ENCODE data around the gene KCNQ1OT1. TPM values are rescaled to one million over a fixed set of nuclear protein-coding genes. Genes with fewer than 3 reads are reported as not detected.

The KCNQ1OT1 gene
- total and polyA plus RNA-seq, 2 of the 4 experiments (the other 2 are of a cell fraction), result 0.14 to 2.0 TPM

DNA sequence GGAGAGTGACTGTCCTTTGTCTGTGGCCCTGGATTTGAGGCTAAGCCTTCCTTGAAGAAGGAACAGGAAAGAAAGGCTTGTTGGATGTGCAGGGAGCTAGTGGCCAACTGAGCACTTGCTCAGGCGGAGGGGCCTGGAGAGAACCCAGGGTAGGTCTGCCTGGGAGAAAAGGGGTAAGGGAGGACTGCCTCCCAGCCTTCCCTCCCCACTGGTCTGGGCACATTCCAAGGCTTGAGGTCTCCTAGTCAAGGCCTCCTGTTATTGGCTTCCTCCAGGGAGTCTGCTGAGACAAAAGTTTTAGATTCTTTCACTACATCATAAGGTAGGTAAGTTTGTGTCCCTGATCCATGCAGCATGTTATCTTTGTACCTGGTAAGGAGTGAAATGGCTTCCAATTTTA, 15.2 kb downstream of the KCNQ1OT1 start:
- POLR2A ChIA-PET (ENCODE audit: unreplicated experiment), result no interaction called here
- no peak for TF ChIP-seq CEBPB (IDR thresholded peaks at IDR 0.05; ENCODE audit: low read depth, low read length)
- TF ChIP-seq CHD1 (IDR thresholded peaks at IDR 0.05; ENCODE audit: low read depth, low read length), result no peak
- no peak for TF ChIP-seq CTCF (conservative IDR thresholded peaks at IDR 0.05; ENCODE audit: low read depth, low read length)
- no peak for TF ChIP-seq RFX5 (IDR thresholded peaks at IDR 0.05; ENCODE audit: low read depth, low read length)
- no peak for TF ChIP-seq POLR2A (IDR thresholded peaks at IDR 0.05; ENCODE audit: low read depth, low read length)
- no peak for TF ChIP-seq MAFK (IDR thresholded peaks at IDR 0.05; ENCODE audit: low read depth, low read length)
- no peak for TF ChIP-seq NFE2L2 (IDR thresholded peaks at IDR 0.05; ENCODE audit: low read depth, low read length)
- no peak for TF ChIP-seq SMC3 (IDR thresholded peaks at IDR 0.05; ENCODE audit: low read depth, low read length)
- no peak for TF ChIP-seq MAZ (IDR thresholded peaks at IDR 0.05; ENCODE audit: borderline replicate concordance, low read depth, low read length)

More for the DNA sequence above, 15.2 kb downstream of the KCNQ1OT1 start:
- Histone ChIP-seq H3K14ac (replicated peaks; ENCODE audit: low read depth, low read length) (no peak overlapping the region), H3K4me3 (ENCODE audit: insufficient read depth, low read depth, low read length) (no peak overlapping the region), H3K27me3 (ENCODE audit: control insufficient read depth, insufficient read depth, low read length) (peaks cover 2% of the 10 kb centered on the region; the same call in 1 of the 2 replicates), H3K27ac (ENCODE audit: insufficient read depth, low read length) (no peak overlapping the region), H3K56ac (ENCODE audit: extremely low read depth, insufficient read depth, low read length) (no peak overlapping the region), H2BK20ac (ENCODE audit: low read depth, low read length) (no peak overlapping the region), H2AK5ac (ENCODE audit: low read depth, low read length) (no peak overlapping the region), H2BK120ac (ENCODE audit: low read depth, low read length) (no peak overlapping the region), H4K20me1 (ENCODE audit: insufficient read depth, low read length) (peaks cover 86% of the 10 kb centered on the region), H3K9me1 (ENCODE audit: insufficient read depth, low read length) (peaks cover 24% of the 10 kb centered on the region), H3K36me3 (ENCODE audit: control insufficient read depth, insufficient read depth, low read length) (peaks cover 5% of the 10 kb centered on the region; the same call in 1 of the 2 replicates), H3K4ac (ENCODE audit: low read depth, low read length) (no peak overlapping the region), H3K4me2 (ENCODE audit: low read depth, low read length) (no peak overlapping the region), H3K9ac (ENCODE audit: low read depth, low read length) (no peak overlapping the region), H4K8ac (ENCODE audit: low read depth in 2 of 2, low read length in 2 of 2) (no peak overlapping the region), H3K4me1 (ENCODE audit: control insufficient read depth, insufficient read depth, low read length) (no peaks in the 10 kb centered on the region), H4K91ac (ENCODE audit: insufficient read depth, low read depth, low read length) (no peak overlapping the region), H3K79me1 (ENCODE audit: low read depth in 1 of 2, low read length in 2 of 2) (peaks cover 6 to 76% of the 10 kb centered on the region in 2 experiments), H3K9me3 (ENCODE audit: control insufficient read depth, insufficient read depth, low read length) (no peaks in the 10 kb centered on the region), H2BK5ac (ENCODE audit: low read depth, low read length, poor library complexity, severe bottlenecking) (no peak overlapping the region), H2BK15ac (ENCODE audit: low read depth, low read length) (no peak overlapping the region), H4K5ac (ENCODE audit: low read depth, low read length) (no peak overlapping the region), H3K23ac (ENCODE audit: low read depth, low read length) (0 out of 2 replicates have a peak overlapping the region, but pooled peaks have one; percentile 49), H2AFZ (replicated peaks; ENCODE audit: low read length, poor library complexity) (no peak overlapping the region), H2AK9ac (replicated peaks; ENCODE audit: low read depth, low read length, poor library complexity) (no peak overlapping the region), H3K18ac (ENCODE audit: low read depth, low read length) (no peak overlapping the region)
- no CpG with 5 or more reads among the region's 1 CpG for WGBS, 2 experiments (ENCODE audit: extremely low coverage in 2 of 2, insufficient read length in 1 of 2)
- DNase-seq (no peak), ATAC-seq (ENCODE audit: low read depth) (no peak)
- intact Hi-C loops (cut with micrococcal nuclease), result no loop called here
- no TSS peak for BruUV-seq (replicated peaks)
- CTCF ChIA-PET, result no interaction called here
- in situ Hi-C loops (cut with MboI; ENCODE audit: low sequenced_read_pairs), result no loop called here
- dilution Hi-C loops (cut with HindIII; ENCODE audit: low sequenced_read_pairs, unreplicated experiment), result no loop called here
